Muscle layer of colon (tissue), 2 donors: Measurements from ENCODE around the gene PEMT.

Experiments
- H3K27ac ChIP-seq: one replicate; pipeline ENCODE4 v1.7.0; 2013; ENCODE audit warnings: low read depth, mild to moderate bottlenecking, low read length, moderate library complexity
- H3K27me3 ChIP-seq, 2 donors: one replicate each; pipeline ENCODE4 v1.7.0; 2013; ENCODE audit warnings: low read length in 2 of 2, mild to moderate bottlenecking in 2 of 2; ENCODE audit not compliant: insufficient read depth in 2 of 2, control insufficient read depth in 1 of 2
- H3K36me3 ChIP-seq: one replicate; pipeline ENCODE4 v1.7.0; 2013; ENCODE audit warnings: mild to moderate bottlenecking, low read length; ENCODE audit not compliant: insufficient read depth
- H3K4me1 ChIP-seq: one replicate; pipeline ENCODE4 v1.7.0; 2013; ENCODE audit warnings: mild to moderate bottlenecking, low read length; ENCODE audit not compliant: insufficient read depth
- H3K4me3 ChIP-seq, 2 donors: one replicate each; pipeline ENCODE4 v1.7.0; 2013; ENCODE audit warnings: low read length in 2 of 2, low read depth in 1 of 2, mild to moderate bottlenecking in 1 of 2, moderate library complexity in 1 of 2
- H3K9ac ChIP-seq: one replicate; pipeline ENCODE4 v1.7.0; 2013; ENCODE audit warnings: low read length
- H3K9me3 ChIP-seq: one replicate; pipeline ENCODE4 v1.7.0; 2013; ENCODE audit warnings: mild to moderate bottlenecking, low read length
- donor health status: abdominal sarcoma.
- donor health status: Adenocarcinoma of cecum.

The PEMT gene

DNA sequence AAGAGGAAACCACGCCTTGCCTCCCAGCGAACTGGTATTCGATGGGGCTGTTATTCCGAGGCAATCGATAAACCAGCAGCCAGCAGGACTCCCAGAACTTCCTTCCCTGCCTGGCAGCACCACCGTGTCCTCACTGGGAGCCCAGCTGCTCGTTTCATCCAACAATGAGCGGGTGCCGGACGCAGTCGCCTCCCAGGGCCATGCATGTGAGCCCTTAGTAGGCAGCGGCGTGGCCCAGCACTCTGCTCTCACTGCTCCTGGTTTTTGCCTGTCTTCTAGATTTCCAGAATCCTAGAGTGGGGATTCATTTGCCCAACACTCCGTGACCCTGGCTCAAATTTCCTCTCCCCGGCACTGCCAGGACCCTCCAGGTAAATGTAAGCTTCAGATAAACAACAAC lies 66.2 kb downstream of the PEMT start:
- Histone ChIP-seq H3K9ac (no peak overlapping the region), H3K27ac (no peak overlapping the region), H3K4me1 (peaks cover 5% of the 10 kb centered on the region)

GRCh38 chr17:17523731-17524490 lies 67.6 kb downstream of the PEMT start:
- Histone ChIP-seq H3K27ac (no peak overlapping the region), H3K9me3 (no peaks in the 10 kb centered on the region), H3K27me3 (no peaks in the 10 kb centered on the region), H3K4me3 (no peak overlapping the region), H3K36me3 (no peaks in the 10 kb centered on the region), H3K4me1 (peaks cover 5% of the 10 kb centered on the region), H3K9ac (no peak overlapping the region)

More for the DNA sequence above, 66.2 kb downstream of the PEMT start:
- Histone ChIP-seq H3K4me3 (no peak overlapping the region), H3K9me3 (no peaks in the 10 kb centered on the region), H3K27me3 (no peaks in the 10 kb centered on the region), H3K36me3 (no peaks in the 10 kb centered on the region)

DNA sequence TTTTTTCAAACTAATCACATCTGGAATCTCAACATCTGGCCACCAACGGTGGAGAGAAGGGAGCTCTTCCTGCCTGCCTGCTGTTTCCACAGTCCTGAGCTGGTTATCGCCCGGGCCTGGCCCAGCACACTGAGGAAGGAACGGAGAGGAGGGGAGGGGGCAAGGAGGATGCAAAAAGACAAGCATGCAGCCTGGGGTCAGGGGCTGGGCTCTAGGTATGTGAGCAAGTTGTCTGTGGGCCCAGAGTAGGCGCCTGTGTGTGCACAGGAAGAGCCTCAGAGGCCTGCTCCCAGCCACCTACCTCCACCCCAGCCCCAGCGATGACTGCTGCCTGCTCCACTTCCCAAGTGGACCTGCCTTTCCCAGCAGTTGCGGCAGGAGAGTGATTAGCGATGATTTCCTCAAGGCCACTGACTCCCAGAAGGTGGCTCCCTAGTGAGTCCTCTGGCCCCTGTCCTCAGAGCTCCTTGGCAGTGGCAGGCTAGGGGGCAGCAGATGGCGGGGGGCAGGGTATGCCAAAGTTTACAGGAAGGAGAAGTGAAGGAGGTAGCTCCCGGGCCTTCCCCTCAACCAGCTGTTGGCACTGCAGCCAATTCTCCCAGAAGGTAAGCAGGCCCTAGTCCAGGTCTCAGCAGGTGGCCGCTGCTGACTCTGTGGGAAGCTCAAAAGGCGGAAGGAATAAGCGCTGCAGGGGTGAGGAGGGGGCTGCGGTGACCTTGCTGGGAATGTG lies 68.3 kb downstream of the PEMT start:
- H3K9me3 ChIP-seq = no peaks in the 10 kb centered on the region
- H3K36me3 ChIP-seq = no peaks in the 10 kb centered on the region
- H3K4me1 ChIP-seq = peaks cover 5% of the 10 kb centered on the region
- no peak overlapping the region for H3K4me3 ChIP-seq
- H3K27me3 ChIP-seq = no peaks in the 10 kb centered on the region
- H3K27ac ChIP-seq = no peak overlapping the region
- no peak overlapping the region for H3K9ac ChIP-seq

GRCh38 chr17:17520599-17521232 lies 70.8 kb downstream of the PEMT start:
- H3K27me3 ChIP-seq = no peaks in the 10 kb centered on the region
- no peak overlapping the region for H3K9ac ChIP-seq
- H3K4me1 ChIP-seq = no peaks in the 10 kb centered on the region
- H3K4me3 ChIP-seq = no peak overlapping the region
- no peaks in the 10 kb centered on the region for H3K9me3 ChIP-seq
- H3K27ac ChIP-seq = no peak overlapping the region
- H3K36me3 ChIP-seq = no peaks in the 10 kb centered on the region

DNA sequence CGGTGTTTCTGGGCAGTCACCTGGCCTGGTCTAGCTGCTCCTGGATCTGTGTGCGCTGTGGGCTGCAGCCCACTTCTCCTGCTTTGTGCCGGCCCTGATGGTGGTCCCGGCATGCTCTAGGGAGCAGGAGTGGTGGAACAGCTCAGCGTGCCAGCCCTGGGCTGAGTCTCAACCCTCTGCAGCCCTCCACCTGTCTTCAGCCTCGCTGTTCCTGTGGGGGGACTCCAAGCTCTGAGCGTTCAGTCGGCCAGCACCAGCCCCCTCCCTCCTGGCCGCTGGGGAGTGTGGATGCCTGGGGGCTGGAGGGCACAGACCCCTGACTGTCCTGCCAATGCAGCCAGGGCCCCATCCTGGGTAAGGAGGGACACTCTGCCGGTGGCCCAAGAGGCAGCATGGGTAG lies 71.6 kb downstream of the PEMT start:
- Histone ChIP-seq H3K4me1 (no peaks in the 10 kb centered on the region), H3K9me3 (no peaks in the 10 kb centered on the region), H3K9ac (no peak overlapping the region), H3K27ac (no peak overlapping the region), H3K27me3 (no peaks in the 10 kb centered on the region), H3K36me3 (no peaks in the 10 kb centered on the region), H3K4me3 (no peak overlapping the region)

- Histone ChIP-seq H3K4me3 (no peak overlapping the region), H3K9ac (no peak overlapping the region), H3K36me3 (no peaks in the 10 kb centered on the region), H3K4me1 (no peaks in the 10 kb centered on the region), H3K27me3 (no peaks in the 10 kb centered on the region), H3K27ac (no peak overlapping the region), H3K9me3 (no peaks in the 10 kb centered on the region)
Observed at GRCh38 chr17:17518951-17519350, 72.6 kb downstream of the PEMT start.

- H3K9ac ChIP-seq = no peak overlapping the region
- H3K27ac ChIP-seq = no peak overlapping the region
- no peaks in the 10 kb centered on the region for H3K36me3 ChIP-seq
Observed at GRCh38 chr17:17518014-17518413, 73.5 kb downstream of the PEMT start.

GRCh38 chr17:17516941-17517720 lies 74.4 kb downstream of the PEMT start:
- Histone ChIP-seq H3K36me3 (no peaks in the 10 kb centered on the region), H3K9me3 (no peaks in the 10 kb centered on the region), H3K27me3 (no peaks in the 10 kb centered on the region), H3K27ac (no peak overlapping the region), H3K4me1 (no peaks in the 10 kb centered on the region), H3K9ac (no peak overlapping the region), H3K4me3 (no peak overlapping the region)

More at GRCh38 chr17:17518014-17518413, 73.5 kb downstream of the PEMT start:
- no peaks in the 10 kb centered on the region for H3K9me3 ChIP-seq
- H3K4me1 ChIP-seq = no peaks in the 10 kb centered on the region
- no peaks in the 10 kb centered on the region for H3K27me3 ChIP-seq
- no peak overlapping the region for H3K4me3 ChIP-seq

- Histone ChIP-seq H3K4me1 (no peaks in the 10 kb centered on the region), H3K9ac (no peak overlapping the region), H3K9me3 (no peaks in the 10 kb centered on the region), H3K36me3 (no peaks in the 10 kb centered on the region), H3K27ac (no peak overlapping the region), H3K4me3 (no peak overlapping the region), H3K27me3 (no peaks in the 10 kb centered on the region)
Observed at GRCh38 chr17:17515934-17516930, 75.3 kb downstream of the PEMT start.
